Hepatic stellate cell (primary cell): Measurements from ENCODE around the gene LMAN1L.
A peak's percentile ranks its signal among the peaks of the same experiment; 100 is the strongest.

Experiments used
- DNase-seq: peaks from one replicate; pipeline ENCODE4 v3.0.0; 2011; ENCODE audit warnings: low spot score

Gene LMAN1L

GRCh38 chr15:74794248-74794969 is 18.2 kb upstream of the LMAN1L start:
- DNase-seq = no peak

- no peak for DNase-seq
Measured at GRCh38 chr15:74794970-74795349, 17.7 kb upstream of the LMAN1L start.

- DNase-seq = no peak
Measured at GRCh38 chr15:74795966-74796625, 16.5 kb upstream of the LMAN1L start.

GRCh38 chr15:74798388-74799254 is 14.0 kb upstream of the LMAN1L start:
- no peak for DNase-seq

GRCh38 chr15:74799255-74799855 is 13.3 kb upstream of the LMAN1L start:
- DNase-seq = no peak

- peak; percentile 92 for DNase-seq
Measured at GRCh38 chr15:74799856-74800558, 12.6 kb upstream of the LMAN1L start.

GRCh38 chr15:74800559-74801094 is 12.0 kb upstream of the LMAN1L start:
- no peak for DNase-seq

GRCh38 chr15:74801311-74801997 is 11.2 kb upstream of the LMAN1L start:
- DNase-seq = no peak

- no peak for DNase-seq
Measured at GRCh38 chr15:74802290-74802689, 10.3 kb upstream of the LMAN1L start.

GRCh38 chr15:74802862-74803447 is 9.7 kb upstream of the LMAN1L start:
- DNase-seq = no peak

GRCh38 chr15:74804935-74805334 is 7.7 kb upstream of the LMAN1L start:
- no peak for DNase-seq

GRCh38 chr15:74807282-74807681 is 5.4 kb upstream of the LMAN1L start:
- DNase-seq = no peak

- DNase-seq = no peak
Measured at GRCh38 chr15:74808078-74808839, 4.4 kb upstream of the LMAN1L start.

GRCh38 chr15:74808840-74809229 is 3.8 kb upstream of the LMAN1L start:
- no peak for DNase-seq

- no peak for DNase-seq
Measured at GRCh38 chr15:74809242-74809641, 3.4 kb upstream of the LMAN1L start.

- DNase-seq = peak; percentile 60
Measured at GRCh38 chr15:74809956-74810355, 2.7 kb upstream of the LMAN1L start.

- DNase-seq = no peak
Measured at GRCh38 chr15:74815121-74815934, 2.7 kb downstream of the LMAN1L start.

GRCh38 chr15:74815961-74816360 is 3.3 kb downstream of the LMAN1L start:
- DNase-seq = no peak
